A549 (cell line): ENCODE data around the gene OR10AD1. TPM values are rescaled to one million over a fixed set of nuclear protein-coding genes. Genes with fewer than 3 reads are reported as not detected.

Experiments
- ATAC-seq, 2 experiments: fragments of 200-7000 bp in 1 of 2; fragments of >200 bp in 1 of 2; cut with Nextera tagmentation in 1 of 2; cut with Tn5 transposase in 1 of 2; 3 replicates each; pipeline versions ENCODE4 v1.8.0 to v1.9.1; 2018 to 2020; ENCODE audit warnings: mild to moderate bottlenecking in 1 of 2, moderate library complexity in 1 of 2
- CTCF ChIA-PET: fragments of 300-600 bp; sonication (Branson Sonifier 250); formaldehyde crosslinking; extraction: SDS; loops from one replicate; lab custom pipeline; 2021; ENCODE audit warnings: antibody characterized with exemption, inconsistent platforms; lab: Yijun Ruan, JAX
- POLR2A ChIA-PET: fragments of 350-600 bp; formaldehyde crosslinking; extraction: SDS; loops from one replicate; lab custom pipeline; 2021; ENCODE audit warnings: antibody characterized with exemption, inconsistent platforms; lab: Yijun Ruan, JAX
- DNase-seq, 2 experiments: peaks; one replicate each; pipeline versions ENCODE4 v3.0.0 to v3.0.0-alpha.2; 2011 to 2016; ENCODE audit warnings: low read depth in 1 of 2, low spot score in 1 of 2
- FAIRE-seq: peaks from 2 replicates; lab custom pipeline; 2011; peaks lifted over from hg19 to GRCh38; lab: Jason Lieb, UNC
- H3K27ac ChIP-seq, 2 experiments: fragments of >200 bp; sonication (Bioruptor Twin); formaldehyde crosslinking; 3 replicates each; pipeline ENCODE4 v1.5.1; 2016 to 2017
- H3K4me1 ChIP-seq: fragments of >200 bp; sonication (Bioruptor Twin); formaldehyde crosslinking; 3 replicates; pipeline ENCODE4 v1.6.1; 2016
- H3K4me2 ChIP-seq: fragments of >200 bp; sonication (Bioruptor Twin); formaldehyde crosslinking; 3 replicates; pipeline ENCODE4 v1.6.1; 2016
- H3K4me3 ChIP-seq: fragments of >200 bp; sonication (Bioruptor Twin); formaldehyde crosslinking; 3 replicates; pipeline ENCODE4 v1.5.1; 2016
- H3K9me3 ChIP-seq: fragments of >200 bp; sonication (Bioruptor Twin); formaldehyde crosslinking; 3 replicates; pipeline ENCODE4 v1.6.1; 2016
- CBX2 ChIP-seq: fragments of 200-600 bp; sonication (generic); IDR thresholded peaks from 2 replicates; pipeline ENCODE4 v1.6.1; 2016; ENCODE audit warnings: low read depth, mild to moderate bottlenecking, borderline replicate concordance
- CBX8 ChIP-seq: fragments of 200-600 bp; sonication (generic); IDR thresholded peaks from 2 replicates; pipeline ENCODE4 v1.6.1; 2016
- CEBPB ChIP-seq, 2 experiments: fragments of >200 bp in 1 of 2; sonication (Bioruptor Twin) in 1 of 2; formaldehyde crosslinking in 1 of 2; IDR thresholded peaks; 2 replicates each; pipeline ENCODE4 v1.6.1; 2012 to 2016
- EHMT2 ChIP-seq: fragments of 200-600 bp; sonication (generic); IDR thresholded peaks from 2 replicates; pipeline ENCODE4 v1.6.1; 2016; ENCODE audit warnings: antibody characterized with exemption, low read depth, mild to moderate bottlenecking, moderate library complexity
- HEYL ChIP-seq: fragments of 250-450 bp; sonication (Bioruptor Pico); IDR thresholded peaks from 2 replicates; pipeline ENCODE4 v1.8.0; 2021; ENCODE audit warnings: mild to moderate bottlenecking, moderate library complexity
- HMGXB4 ChIP-seq: fragments of 250-450 bp; sonication (Bioruptor Pico); IDR thresholded peaks from 2 replicates; pipeline ENCODE4 v1.5.0; 2021; ENCODE audit warnings: mild to moderate bottlenecking, moderate library complexity, borderline replicate concordance
- HOXB13 ChIP-seq: fragments of 250-450 bp; sonication (Bioruptor Pico); IDR thresholded peaks from 2 replicates; pipeline ENCODE4 v1.5.0; 2020; ENCODE audit warnings: low read depth, mild to moderate bottlenecking, moderate library complexity
- HOXB5 ChIP-seq: fragments of 250-450 bp; sonication (Bioruptor Pico); IDR thresholded peaks from 2 replicates; pipeline ENCODE4 v1.5.0; 2020; ENCODE audit warnings: mild to moderate bottlenecking, moderate library complexity
- MAFK ChIP-seq: fragments of 450-650 bp; IDR thresholded peaks from 2 replicates; pipeline ENCODE4 v1.6.1; 2014; ENCODE audit not compliant: partially characterized antibody
- NR3C1 ChIP-seq: fragments of >200 bp; sonication (Bioruptor Twin); formaldehyde crosslinking; IDR thresholded peaks from 3 replicates; pipeline ENCODE4 v1.6.1; 2017
- PHF8 ChIP-seq: fragments of 200-600 bp; sonication (generic); IDR thresholded peaks from 2 replicates; pipeline ENCODE4 v1.6.1; 2016; ENCODE audit warnings: low read depth, mild to moderate bottlenecking, antibody characterized with exemption, moderate library complexity, borderline replicate concordance
- REST ChIP-seq: fragments of 200-600 bp; sonication (generic); IDR thresholded peaks from 2 replicates; pipeline ENCODE4 v1.6.1; 2016; ENCODE audit warnings: antibody characterized with exemption, mild to moderate bottlenecking, moderate library complexity
- RNF2 ChIP-seq: fragments of 200-600 bp; sonication (generic); IDR thresholded peaks from 2 replicates; pipeline ENCODE4 v1.6.1; 2016; ENCODE audit warnings: low read depth, mild to moderate bottlenecking, antibody characterized with exemption, moderate library complexity, borderline replicate concordance
- SMC3 ChIP-seq: fragments of >200 bp; sonication (Bioruptor Twin); formaldehyde crosslinking; IDR thresholded peaks from 3 replicates; pipeline ENCODE4 v1.6.1; 2018; ENCODE audit warnings: inconsistent platforms
- TFCP2L1 ChIP-seq: fragments of 250-450 bp; sonication (Bioruptor Pico); IDR thresholded peaks from 2 replicates; pipeline ENCODE4 v1.5.0; 2021; ENCODE audit warnings: mild to moderate bottlenecking
- WGBS: methylation state at CpG from one replicate; pipeline ENCODE4 v1.1.6; 2017; ENCODE audit errors: missing lambda C conversion rate; 5-methylcytosine and 5-hydroxymethylcytosine counted together
- polyA minus RNA-seq: library from RNA; depleted of rRNA, polyadenylated mRNA; stranded (reverse); fragments of >200 nt; gene quantifications from 2 replicates; pipeline ENCODE4 v1.2.3, GENCODE V29; 2011; rRNA and poly(A)+ RNA removed
- polyA plus RNA-seq, 4 experiments: library from polyadenylated mRNA; depleted of rRNA in 3 of 4; stranded (reverse); fragments of >200 nt; fragmentation: RNase III in 1 of 4; extraction: RNeasy Plus Mini Kit Qiagen cat#74134 plus additional on column Dnase treatment in 1 of 4; gene quantifications; 2 replicates in 3 of 4; 3 replicates in 1 of 4; pipeline ENCODE4 v1.2.3, GENCODE V29; 2011 to 2017
- TF ChIP-seq, protein P1 (sequence below): IDR thresholded peaks from 2 replicates; pipeline ENCODE4 v1.6.1; 2012
- TF ChIP-seq, protein P2 (sequence below): IDR thresholded peaks from 2 replicates; pipeline ENCODE4 v1.6.1; 2012; ENCODE audit warnings: low read depth, borderline replicate concordance
- TF ChIP-seq, protein P3 (sequence below): fragments of 450-650 bp; IDR thresholded peaks from 2 replicates; pipeline ENCODE4 v1.6.1; 2014; ENCODE audit warnings: antibody characterized with exemption

Gene OR10AD1, protein sequence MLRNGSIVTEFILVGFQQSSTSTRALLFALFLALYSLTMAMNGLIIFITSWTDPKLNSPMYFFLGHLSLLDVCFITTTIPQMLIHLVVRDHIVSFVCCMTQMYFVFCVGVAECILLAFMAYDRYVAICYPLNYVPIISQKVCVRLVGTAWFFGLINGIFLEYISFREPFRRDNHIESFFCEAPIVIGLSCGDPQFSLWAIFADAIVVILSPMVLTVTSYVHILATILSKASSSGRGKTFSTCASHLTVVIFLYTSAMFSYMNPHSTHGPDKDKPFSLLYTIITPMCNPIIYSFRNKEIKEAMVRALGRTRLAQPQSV
- polyA plus RNA-seq (2011; rRNA removed) (not detected in 2 replicates), polyA plus RNA-seq (2017; fragmentation: RNase III; extraction: RNeasy Plus Mini Kit Qiagen cat#74134 plus additional on column Dnase treatment) (not detected in 3 replicates), polyA minus RNA-seq (not detected in 2 replicates)
- polyA plus RNA-seq (2012; cell fraction: cytosol; rRNA removed): not detected in 2 replicates
- not detected in 2 replicates for polyA plus RNA-seq (2012; cell fraction: nucleus; rRNA removed)

DNA sequence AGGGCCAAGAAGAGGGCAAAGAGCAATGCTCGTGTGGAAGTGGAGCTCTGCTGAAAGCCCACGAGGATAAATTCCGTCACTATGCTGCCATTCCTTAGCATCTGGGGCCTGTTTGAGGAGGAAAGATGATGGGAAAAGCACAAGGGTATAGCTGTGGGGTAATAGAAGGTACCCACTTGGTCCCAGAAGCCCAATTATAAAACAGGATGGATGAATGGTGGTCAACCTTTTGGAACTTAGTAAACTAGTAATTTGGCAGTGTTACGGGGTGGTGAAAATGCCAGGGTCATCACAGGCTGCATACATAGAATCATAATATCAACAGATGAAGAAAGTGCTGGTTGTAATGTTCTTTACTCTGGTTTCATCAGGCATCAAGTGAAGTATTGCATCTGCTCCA, at the start of gene OR10AD1:
Gene OR10AD1 (minus strand): TSS at position 101 of the 400 bp plus-strand sequence. CDS start 0 bp downstream, at position 101.
- POLR2A ChIA-PET: no interaction called here
- no peak for FAIRE-seq
- WGBS: 46% methylated on average over 4 of the region's 4 CpGs

More for the DNA sequence above, at the start of gene OR10AD1:
- no peak within 1 kb of the TSS for H3K27ac ChIP-seq
- DNase-seq (no peak), ATAC-seq (no peak)
- H3K4me2 ChIP-seq: no peak within 1 kb of the TSS
- H3K9me3 ChIP-seq: peaks cover 28% of the 10 kb centered on the region
- TF ChIP-seq HOXB13 (CRISPR knock-in tag) (no peak), REST (no peak), NR3C1 (no peak), SMC3 (no peak), CBX2 (no peak), HEYL (CRISPR knock-in tag) (no peak), CBX8 (no peak), CEBPB (IDR thresholded peaks at IDR 0.05) (no peak), MAFK (no peak), HOXB5 (CRISPR knock-in tag) (no peak), TFCP2L1 (no peak), RNF2 (no peak), EHMT2 (no peak), PHF8 (no peak), HMGXB4 (CRISPR knock-in tag) (no peak)
- TF ChIP-seq, protein P1, sequence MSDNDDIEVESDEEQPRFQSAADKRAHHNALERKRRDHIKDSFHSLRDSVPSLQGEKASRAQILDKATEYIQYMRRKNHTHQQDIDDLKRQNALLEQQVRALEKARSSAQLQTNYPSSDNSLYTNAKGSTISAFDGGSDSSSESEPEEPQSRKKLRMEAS: no peak
- TF ChIP-seq, protein P2, sequence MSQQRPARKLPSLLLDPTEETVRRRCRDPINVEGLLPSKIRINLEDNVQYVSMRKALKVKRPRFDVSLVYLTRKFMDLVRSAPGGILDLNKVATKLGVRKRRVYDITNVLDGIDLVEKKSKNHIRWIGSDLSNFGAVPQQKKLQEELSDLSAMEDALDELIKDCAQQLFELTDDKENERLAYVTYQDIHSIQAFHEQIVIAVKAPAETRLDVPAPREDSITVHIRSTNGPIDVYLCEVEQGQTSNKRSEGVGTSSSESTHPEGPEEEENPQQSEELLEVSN: no peak
- TF ChIP-seq, protein P3, sequence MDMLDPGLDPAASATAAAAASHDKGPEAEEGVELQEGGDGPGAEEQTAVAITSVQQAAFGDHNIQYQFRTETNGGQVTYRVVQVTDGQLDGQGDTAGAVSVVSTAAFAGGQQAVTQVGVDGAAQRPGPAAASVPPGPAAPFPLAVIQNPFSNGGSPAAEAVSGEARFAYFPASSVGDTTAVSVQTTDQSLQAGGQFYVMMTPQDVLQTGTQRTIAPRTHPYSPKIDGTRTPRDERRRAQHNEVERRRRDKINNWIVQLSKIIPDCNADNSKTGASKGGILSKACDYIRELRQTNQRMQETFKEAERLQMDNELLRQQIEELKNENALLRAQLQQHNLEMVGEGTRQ: no peak
- peaks cover 19% of the 10 kb centered on the region for H3K4me1 ChIP-seq
- CTCF ChIA-PET: interaction anchor here (1.5 kb wide), 1 partner anchor 416 kb away, joined by 4 read pairs; no protein-coding TSS in a partner anchor
- H3K4me3 ChIP-seq: no peak within 1 kb of the TSS
